ENCODE data around the gene CDC42BPA. TPM values are rescaled to one million over a fixed set of nuclear protein-coding genes. Genes with fewer than 3 reads are reported as not detected.
A peak's percentile ranks its signal among the peaks of the same experiment; 100 is the strongest.
"Not testable (repeated sequence)": the region's sequence is repeated elsewhere in the genome, so short reads cannot be mapped to it uniquely, and the experiment has no call there.

The CDC42BPA gene
- total RNA-seq, 2 experiments from 2014 or later: 6.0 to 7.8 TPM

GRCh38 chr1:227242811-227243682 lies 75.2 kb downstream of the CDC42BPA start:
- Mint-ChIP-seq H3K9me3 (ENCODE audit: low read depth) (no peaks in the 10 kb centered on the region), H3K27me3 (peaks cover 15% of the 10 kb centered on the region), H3K36me3 (ENCODE audit: low read depth) (peaks cover 2% of the 10 kb centered on the region), H3K27ac (no peak overlapping the region), H3K4me1 (peaks cover 6% of the 10 kb centered on the region), H3K4me3 (no peak overlapping the region)
- DNase-seq (no peak), ATAC-seq (no peak)
- ChIA-PET POLR2A (no interaction called here), CTCF (no interaction called here)
- intact Hi-C loops (cut with DNase I, micrococcal nuclease): no loop called here

GRCh38 chr1:227240983-227241382 lies 77.3 kb downstream of the CDC42BPA start:
- POLR2A ChIA-PET: no interaction called here
- CTCF ChIA-PET: no interaction called here
- DNase-seq: no peak
- Mint-ChIP-seq H3K4me1 (peaks cover 6% of the 10 kb centered on the region), H3K9me3 (ENCODE audit: low read depth) (no peaks in the 10 kb centered on the region), H3K27ac (no peak overlapping the region), H3K36me3 (ENCODE audit: low read depth) (no peaks in the 10 kb centered on the region), H3K27me3 (peaks cover 15% of the 10 kb centered on the region), H3K4me3 (no peak overlapping the region)
- intact Hi-C loops (cut with DNase I, micrococcal nuclease): no loop called here
- no peak for ATAC-seq

DNA sequence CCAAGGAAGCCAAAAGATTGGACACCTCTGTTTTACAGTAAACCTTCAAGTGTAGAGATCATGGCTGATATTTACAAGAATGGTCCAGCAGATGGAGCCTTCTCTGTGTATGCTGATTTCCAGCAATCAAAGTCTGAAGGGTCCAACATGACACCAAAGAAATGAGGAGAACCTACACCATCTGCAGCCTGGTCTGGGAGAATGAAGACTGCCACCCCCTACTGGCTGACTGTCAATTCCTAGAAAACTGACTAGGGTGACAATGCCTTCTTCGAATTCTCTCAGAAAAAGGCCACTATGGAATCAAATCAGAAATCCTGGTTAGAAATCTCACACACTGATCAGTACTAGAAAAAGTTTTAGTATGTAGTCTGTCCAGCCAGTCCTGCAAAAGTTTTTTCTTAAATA lies 83.3 kb downstream of the CDC42BPA start:
- peak; percentile 22 for DNase-seq
- ChIA-PET CTCF (no interaction called here), POLR2A (no interaction called here)
- Mint-ChIP-seq H3K9me3 (ENCODE audit: low read depth) (no peaks in the 10 kb centered on the region), H3K4me3 (no peak overlapping the region), H3K27me3 (peaks cover 12% of the 10 kb centered on the region), H3K4me1 (no peaks in the 10 kb centered on the region), H3K36me3 (ENCODE audit: low read depth) (no peaks in the 10 kb centered on the region), H3K27ac (no peak overlapping the region)
- intact Hi-C loops (cut with DNase I, micrococcal nuclease): loop anchor here in 1 of 2 experiments (5.0 kb wide), 2 partner anchors 207 to 323 kb away; no protein-coding TSS in a partner anchor
- peak; percentile 57 for ATAC-seq

DNA sequence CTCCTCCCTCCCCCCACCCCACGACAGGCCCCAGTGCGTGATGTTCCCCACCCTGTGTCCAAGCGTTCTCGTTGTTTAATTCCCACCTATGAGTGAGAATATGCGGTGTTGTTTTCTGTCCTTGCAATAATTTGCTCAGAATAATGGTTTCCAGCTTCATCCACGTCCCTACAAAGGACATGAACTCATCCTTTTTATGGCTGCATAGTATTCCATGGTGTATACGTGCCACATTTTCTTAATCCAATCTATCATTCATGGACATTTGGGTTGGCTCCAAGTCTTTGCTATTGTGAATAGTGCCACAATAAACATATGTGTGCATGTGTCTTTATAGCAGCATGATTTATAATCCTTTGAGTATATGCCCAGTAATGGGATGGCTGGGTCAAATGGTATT lies 87.2 kb downstream of the CDC42BPA start:
- H3K36me3 Mint-ChIP-seq (ENCODE audit: low read depth); H3K27ac Mint-ChIP-seq; CTCF ChIA-PET; DNase-seq; H3K27me3 Mint-ChIP-seq; POLR2A ChIA-PET; H3K4me3 Mint-ChIP-seq; H3K9me3 Mint-ChIP-seq (ENCODE audit: low read depth); intact Hi-C loops (cut with DNase I, micrococcal nuclease); ATAC-seq; H3K4me1 Mint-ChIP-seq: not testable (repeated sequence)

GRCh38 chr1:227228201-227228600 lies 90.1 kb downstream of the CDC42BPA start:
- no peaks in the 10 kb centered on the region for H3K27me3 Mint-ChIP-seq
- intact Hi-C loops (cut with DNase I, micrococcal nuclease): no loop called here
- no peak for DNase-seq
- no peaks in the 10 kb centered on the region for H3K4me1 Mint-ChIP-seq
- H3K9me3 Mint-ChIP-seq (ENCODE audit: low read depth): no peaks in the 10 kb centered on the region
- no peaks in the 10 kb centered on the region for H3K36me3 Mint-ChIP-seq (ENCODE audit: low read depth)
- H3K27ac Mint-ChIP-seq: no peak overlapping the region
- ChIA-PET CTCF (interaction anchor here (0.6 kb wide), 1 partner anchor 73 kb away, joined by 3 read pairs; no protein-coding TSS in a partner anchor), POLR2A (no interaction called here)
- H3K4me3 Mint-ChIP-seq: no peak overlapping the region
- no peak for ATAC-seq

- H3K36me3 Mint-ChIP-seq (ENCODE audit: low read depth): no peaks in the 10 kb centered on the region
- peaks cover 3% of the 10 kb centered on the region for H3K27me3 Mint-ChIP-seq
- no peaks in the 10 kb centered on the region for H3K9me3 Mint-ChIP-seq (ENCODE audit: low read depth)
- ChIA-PET CTCF (no interaction called here), POLR2A (no interaction called here)
- ATAC-seq: no peak
- H3K4me1 Mint-ChIP-seq: no peaks in the 10 kb centered on the region
- no peak for DNase-seq
- intact Hi-C loops (cut with DNase I, micrococcal nuclease): no loop called here
- no peak overlapping the region for H3K4me3 Mint-ChIP-seq
- H3K27ac Mint-ChIP-seq: no peak overlapping the region
Observed at GRCh38 chr1:227227761-227228160, 90.5 kb downstream of the CDC42BPA start.

- H3K4me1 Mint-ChIP-seq: no peaks in the 10 kb centered on the region
- ChIA-PET POLR2A (no interaction called here), CTCF (no interaction called here)
- no peak for ATAC-seq
- DNase-seq: no peak
- H3K4me3 Mint-ChIP-seq: no peak overlapping the region
- H3K27ac Mint-ChIP-seq: no peak overlapping the region
- peaks cover 6% of the 10 kb centered on the region for H3K27me3 Mint-ChIP-seq
- no peaks in the 10 kb centered on the region for H3K36me3 Mint-ChIP-seq (ENCODE audit: low read depth)
- intact Hi-C loops (cut with DNase I, micrococcal nuclease): no loop called here
- no peaks in the 10 kb centered on the region for H3K9me3 Mint-ChIP-seq (ENCODE audit: low read depth)
Observed at GRCh38 chr1:227225715-227226346, 92.5 kb downstream of the CDC42BPA start.

- Mint-ChIP-seq H3K4me1 (no peaks in the 10 kb centered on the region), H3K36me3 (ENCODE audit: low read depth) (no peaks in the 10 kb centered on the region), H3K27me3 (peaks cover 11% of the 10 kb centered on the region), H3K27ac (no peak overlapping the region), H3K9me3 (ENCODE audit: low read depth) (no peaks in the 10 kb centered on the region), H3K4me3 (no peak overlapping the region)
- ChIA-PET POLR2A (no interaction called here), CTCF (no interaction called here)
- DNase-seq (no peak), ATAC-seq (no peak)
- intact Hi-C loops (cut with DNase I, micrococcal nuclease): no loop called here
Observed at GRCh38 chr1:227223171-227223806, 95.0 kb downstream of the CDC42BPA start.

DNA sequence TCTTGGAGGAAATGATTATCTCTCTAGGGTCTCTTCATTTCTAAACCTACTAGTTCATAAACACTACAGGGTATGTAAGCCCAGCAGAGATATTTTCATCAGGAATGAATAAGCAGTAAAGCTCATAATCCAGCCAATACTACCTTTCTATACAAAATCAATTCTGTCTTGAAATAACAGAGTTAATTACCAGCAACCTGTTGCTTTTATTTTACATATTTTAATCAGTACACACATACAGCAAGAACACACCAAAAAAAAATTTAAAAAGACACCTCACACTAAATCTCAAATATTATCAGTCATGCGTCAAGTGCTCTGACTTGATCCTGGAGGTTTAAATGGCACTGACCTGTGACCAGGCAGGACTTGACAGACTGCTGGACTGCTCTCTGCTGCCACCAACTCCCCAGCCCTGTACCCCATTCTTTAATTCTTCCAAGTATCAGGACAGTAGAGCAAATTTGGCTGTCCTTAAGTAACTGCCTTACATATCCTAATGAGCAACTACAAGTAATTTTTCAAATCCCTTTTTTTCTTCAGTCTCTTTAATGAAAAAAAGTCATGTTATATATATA lies 98.5 kb downstream of the CDC42BPA start:
- Mint-ChIP-seq H3K27me3 (peaks cover 11% of the 10 kb centered on the region), H3K9me3 (ENCODE audit: low read depth) (no peaks in the 10 kb centered on the region), H3K36me3 (ENCODE audit: low read depth) (no peaks in the 10 kb centered on the region), H3K4me3 (no peak overlapping the region), H3K27ac (no peak overlapping the region), H3K4me1 (no peaks in the 10 kb centered on the region)
- ChIA-PET CTCF (interaction anchor here (1.0 kb wide), 1 partner anchor 102 kb away, joined by 4 read pairs; no protein-coding TSS in a partner anchor), POLR2A (no interaction called here)
- intact Hi-C loops (cut with DNase I, micrococcal nuclease): no loop called here
- DNase-seq: no peak
- ATAC-seq: no peak

DNA sequence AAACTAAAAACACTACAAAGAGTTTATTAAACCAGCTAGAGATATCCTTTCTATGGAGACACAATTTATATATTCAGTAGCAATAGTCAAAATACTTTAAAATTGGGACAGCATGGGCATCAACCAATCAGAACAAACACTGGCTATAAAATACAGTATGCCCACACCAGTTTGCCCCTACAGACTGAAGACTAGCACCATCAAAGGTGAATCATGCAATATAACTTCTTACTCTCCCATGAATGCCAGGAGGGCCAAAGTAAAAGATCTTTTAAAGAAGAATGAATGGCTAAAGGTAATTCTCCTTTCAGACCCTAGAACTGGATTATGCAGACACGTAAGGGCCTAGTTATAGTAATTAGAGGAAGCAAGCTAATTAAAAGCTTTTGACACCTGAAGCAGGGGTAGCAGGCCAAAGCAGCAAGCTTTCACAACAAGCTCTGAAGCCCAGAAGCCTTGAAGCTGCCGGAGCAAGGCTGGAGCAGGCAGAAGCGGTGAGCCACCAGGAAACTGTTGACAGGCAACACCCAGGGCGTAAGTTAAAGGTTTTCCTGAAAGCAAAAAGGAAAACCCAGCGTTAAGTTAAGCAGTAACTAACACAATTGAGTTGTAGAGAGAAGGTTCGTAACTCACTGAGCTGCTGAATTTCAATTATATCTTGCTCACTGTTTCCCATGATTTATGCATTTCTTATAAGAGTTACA lies 99.3 kb downstream of the CDC42BPA start:
- intact Hi-C loops (cut with DNase I, micrococcal nuclease): no loop called here
- Mint-ChIP-seq H3K4me1 (no peaks in the 10 kb centered on the region), H3K27me3 (peaks cover 11% of the 10 kb centered on the region), H3K27ac (no peak overlapping the region), H3K4me3 (no peak overlapping the region), H3K9me3 (ENCODE audit: low read depth) (no peaks in the 10 kb centered on the region), H3K36me3 (ENCODE audit: low read depth) (no peaks in the 10 kb centered on the region)
- no peak for ATAC-seq
- ChIA-PET POLR2A (no interaction called here), CTCF (interaction anchor here (1.0 to 1.4 kb wide), 2 partner anchors 103 to 231 kb away, joined by 3 to 4 read pairs; no protein-coding TSS in a partner anchor)
- DNase-seq: no peak

- DNase-seq (no peak), ATAC-seq (no peak)
- ChIA-PET POLR2A (no interaction called here), CTCF (interaction anchor here (0.8 kb wide), 1 partner anchor 29 kb away, joined by 3 read pairs; no protein-coding TSS in a partner anchor)
- intact Hi-C loops (cut with DNase I, micrococcal nuclease): no loop called here
- Mint-ChIP-seq H3K27ac (no peak overlapping the region), H3K36me3 (ENCODE audit: low read depth) (no peaks in the 10 kb centered on the region), H3K4me1 (no peaks in the 10 kb centered on the region), H3K4me3 (no peak overlapping the region), H3K9me3 (ENCODE audit: low read depth) (no peaks in the 10 kb centered on the region), H3K27me3 (peaks cover 8% of the 10 kb centered on the region)
Observed at GRCh38 chr1:227215863-227216510, 102.3 kb downstream of the CDC42BPA start.
